Activated T-helper 2 cell treated with anti-CD3 and anti-CD28 coated beads, Interferon-gamma antibody, Interleukin-2, Interleukin-4, amounts not matched to agents 10 μg/mL and 5 μg/mL and 100 μg/mL, durations not matched to agents 14 hours and 24 hours and 36 hours (primary cell): ENCODE measurements around the gene MESD. TPM values are rescaled to one million over a fixed set of nuclear protein-coding genes. Genes with fewer than 3 reads are reported as not detected.
A peak's percentile ranks its signal among the peaks of the same experiment; 100 is the strongest.

ENCODE experiments used
- DNase-seq: peaks from one replicate; pipeline ENCODE4 v3.0.0; 2021; ENCODE audit warnings: low spot score
- H3K27ac Mint-ChIP-seq: one replicate; pipeline ENCODE4 v1.8.0; 2021; ENCODE audit warnings: mixed read lengths
- H3K27me3 Mint-ChIP-seq: one replicate; pipeline ENCODE4 v1.8.0; 2021; ENCODE audit warnings: low read depth, mixed read lengths
- H3K36me3 Mint-ChIP-seq: one replicate; pipeline ENCODE4 v1.8.0; 2021; ENCODE audit warnings: low read depth, mixed read lengths
- H3K4me1 Mint-ChIP-seq: one replicate; pipeline ENCODE4 v1.8.0; 2021; ENCODE audit warnings: low read depth, mixed read lengths
- H3K4me3 Mint-ChIP-seq: one replicate; pipeline ENCODE4 v1.8.0; 2021; ENCODE audit warnings: low read depth, mild to moderate bottlenecking, moderate library complexity, mixed read lengths
- H3K9me3 Mint-ChIP-seq: one replicate; pipeline ENCODE4 v1.8.0; 2021; ENCODE audit warnings: mixed read lengths
- intact Hi-C: fragments of 100-400 bp; cut with micrococcal nuclease; formaldehyde crosslinking; loops from one replicate; pipeline ENCODE4 v1.15.1; 2023
- total RNA-seq: library from RNA; stranded (reverse); gene quantifications from 2 replicates; pipeline ENCODE4 v1.2.3, GENCODE V29; 2022

The MESD gene
- total RNA-seq, 1 donor from 2014 or later: 28.6 TPM

DNA sequence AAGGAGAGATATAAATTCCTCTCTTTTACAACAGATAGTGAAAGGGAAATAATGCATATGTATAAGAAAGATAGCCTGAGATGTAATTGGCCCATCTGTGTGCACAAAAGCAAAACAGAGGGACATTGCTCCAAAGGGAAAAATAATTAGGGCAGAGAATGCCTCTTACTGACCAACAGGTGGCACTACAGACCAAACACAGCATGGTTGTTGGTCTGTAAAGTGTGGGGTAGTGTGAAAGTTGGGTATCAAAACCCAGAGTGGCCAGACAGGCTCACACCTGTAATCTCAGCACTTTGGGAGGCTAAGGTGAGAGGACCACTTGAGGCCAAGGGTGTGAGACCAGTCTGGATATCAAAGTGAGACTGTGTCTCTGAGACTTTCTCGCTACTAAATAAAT lies 6.6 kb upstream of the MESD start:
- intact Hi-C loops: loop anchor here (1.0 kb wide), 2 partner anchors 110 to 270 kb away; no protein-coding TSS in a partner anchor
- Mint-ChIP-seq H3K4me1 (peaks cover 37% of the 10 kb centered on the region), H3K27me3 (no peaks in the 10 kb centered on the region), H3K4me3 (no peak overlapping the region), H3K9me3 (no peaks in the 10 kb centered on the region), H3K36me3 (peaks cover 5% of the 10 kb centered on the region), H3K27ac (no peak overlapping the region)
- DNase-seq: no peak

DNA sequence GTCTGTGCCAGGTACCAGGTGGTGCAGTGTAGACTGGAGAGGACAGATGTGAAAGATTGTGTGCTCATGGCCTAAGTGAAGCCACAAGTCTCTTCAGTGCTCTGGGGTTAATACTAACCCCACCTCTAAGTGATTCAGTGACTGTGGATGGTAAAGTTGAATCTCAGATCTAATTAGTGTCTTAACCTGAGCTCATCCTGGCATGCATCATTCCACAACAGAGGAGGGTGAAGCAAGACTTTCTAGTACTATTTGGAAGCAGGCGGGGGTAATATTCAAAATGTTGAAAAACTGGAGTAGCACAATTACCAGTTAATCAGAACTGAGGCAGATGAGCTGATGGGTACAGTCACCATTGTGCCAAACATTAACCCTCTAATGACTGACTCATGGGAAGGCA lies 2.8 kb upstream of the MESD start:
- intact Hi-C loops: loop anchor here (5.0 kb wide), 1 partner anchor 1055 kb away; the partner anchor contains the start of gene MEX3B

DNA sequence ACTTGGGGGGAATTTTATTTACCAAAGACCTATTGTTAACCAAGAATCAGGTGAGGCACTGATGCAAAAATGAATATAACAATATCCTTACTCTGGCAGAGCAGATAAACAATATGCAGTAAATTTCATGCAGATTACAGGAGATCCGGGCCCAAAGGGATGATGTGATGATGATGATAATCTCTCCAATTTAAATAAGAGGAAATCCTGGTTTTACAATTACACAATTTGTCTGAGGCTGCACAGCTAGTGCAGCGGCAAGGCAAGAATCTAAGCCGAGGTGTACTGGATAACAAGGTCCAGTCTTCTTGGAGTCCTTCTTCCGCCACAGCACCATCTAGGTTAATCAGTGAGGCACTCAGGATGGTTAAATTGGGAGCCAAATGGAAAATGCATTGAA lies 2.4 kb upstream of the MESD start:
- DNase-seq: no peak
- intact Hi-C loops: loop anchor here (5.0 kb wide), 1 partner anchor 1055 kb away; the partner anchor contains the start of gene MEX3B
- Mint-ChIP-seq H3K27me3 (no peaks in the 10 kb centered on the region), H3K36me3 (peaks cover 17% of the 10 kb centered on the region), H3K4me3 (no peak overlapping the region), H3K9me3 (no peaks in the 10 kb centered on the region), H3K27ac (no peak overlapping the region), H3K4me1 (peaks cover 42% of the 10 kb centered on the region)

More for the DNA sequence above, 2.8 kb upstream of the MESD start:
- no peak overlapping the region for H3K27ac Mint-ChIP-seq
- H3K4me1 Mint-ChIP-seq: peaks cover 41% of the 10 kb centered on the region
- H3K27me3 Mint-ChIP-seq: no peaks in the 10 kb centered on the region
- H3K4me3 Mint-ChIP-seq: no peak overlapping the region
- H3K36me3 Mint-ChIP-seq: peaks cover 18% of the 10 kb centered on the region
- no peaks in the 10 kb centered on the region for H3K9me3 Mint-ChIP-seq
- no peak for DNase-seq

DNA sequence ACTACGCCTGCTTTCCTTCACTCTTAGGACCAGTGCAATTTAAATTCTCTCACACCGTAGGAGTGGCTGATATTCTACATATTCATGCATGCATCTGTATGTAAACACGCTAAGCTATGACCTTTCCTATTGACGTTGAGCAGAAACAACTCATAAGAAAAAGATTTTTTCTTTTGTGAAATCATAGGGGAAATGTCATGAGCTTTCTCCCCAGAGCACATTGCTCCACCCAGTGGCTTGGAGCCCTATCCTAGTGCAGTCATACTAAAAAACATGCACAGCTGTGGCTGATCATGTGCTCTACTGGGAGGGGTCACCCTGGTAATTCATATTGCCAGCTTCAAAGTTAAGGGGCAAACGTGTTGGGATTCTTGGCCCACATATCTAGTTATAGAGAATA lies 1.8 kb upstream of the MESD start:
- Mint-ChIP-seq H3K27ac (peak overlapping the region; percentile 54), H3K4me3 (peak overlapping the region; percentile 14), H3K36me3 (peaks cover 19% of the 10 kb centered on the region), H3K27me3 (no peaks in the 10 kb centered on the region), H3K4me1 (peaks cover 45% of the 10 kb centered on the region), H3K9me3 (no peaks in the 10 kb centered on the region)
- peak; percentile 34 for DNase-seq
- intact Hi-C loops: loop anchor here (1.0 to 5.0 kb wide), 2 partner anchors 8 to 1056 kb away; partner anchors contain the start of gene MEX3B

DNA sequence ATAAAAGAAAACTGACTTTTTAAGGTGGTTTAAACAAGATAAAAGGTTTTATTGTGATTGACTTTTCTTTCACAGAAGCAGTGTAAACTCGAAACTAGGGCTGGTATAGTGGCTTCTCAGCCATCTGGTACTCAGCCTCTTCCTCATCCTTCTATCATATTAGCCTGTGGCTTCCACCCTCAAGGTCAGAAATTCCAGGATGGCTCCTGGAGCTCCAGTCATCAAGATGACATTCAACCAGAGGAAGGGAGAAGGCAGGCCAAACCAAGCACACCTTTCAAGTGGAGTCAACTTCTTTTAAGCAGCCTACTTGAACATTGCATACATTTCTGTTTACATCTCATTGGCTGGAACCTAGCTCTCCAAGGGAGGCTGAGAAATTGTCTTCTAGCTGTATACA lies 1.3 kb upstream of the MESD start:
- intact Hi-C loops: loop anchor here (1.0 to 5.0 kb wide), 2 partner anchors 8 to 1056 kb away; partner anchors contain the start of gene MEX3B
- Mint-ChIP-seq H3K36me3 (peaks cover 22% of the 10 kb centered on the region), H3K4me3 (no peak overlapping the region), H3K4me1 (peaks cover 45% of the 10 kb centered on the region), H3K27me3 (no peaks in the 10 kb centered on the region), H3K9me3 (no peaks in the 10 kb centered on the region), H3K27ac (peak overlapping the region; percentile 54)
- DNase-seq: no peak

DNA sequence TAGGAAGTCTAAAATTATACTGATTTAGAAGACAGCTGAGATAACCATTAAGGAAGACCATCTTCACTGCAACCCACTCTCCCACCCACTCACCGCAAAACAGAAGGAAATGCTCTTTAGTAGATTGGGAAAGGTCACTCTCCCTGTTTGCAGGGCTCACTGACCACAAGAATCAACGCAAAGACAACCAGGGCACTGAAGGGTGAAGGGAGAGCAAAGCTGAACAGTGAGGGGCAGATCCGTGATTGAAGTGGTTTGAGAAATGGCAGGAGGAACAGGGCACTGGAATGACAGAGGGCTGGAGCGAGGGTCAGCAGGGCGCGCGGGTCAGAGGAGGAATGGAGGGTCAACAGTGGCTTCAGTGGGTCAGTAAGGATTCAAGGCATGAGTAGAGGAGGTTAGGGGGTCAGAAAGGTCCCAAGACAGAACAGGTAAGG lies 520 bp downstream of the MESD start:
- Mint-ChIP-seq H3K4me1 (peaks cover 54% of the 10 kb centered on the region), H3K9me3 (no peaks in the 10 kb centered on the region), H3K36me3 (peaks cover 29% of the 10 kb centered on the region), H3K27ac (peak overlapping the region; percentile 92), H3K4me3 (peak overlapping the region; percentile 97), H3K27me3 (no peaks in the 10 kb centered on the region)
- DNase-seq: no peak
- intact Hi-C loops: loop anchor here (5.0 kb wide), 2 partner anchors 33 to 292 kb away; partner anchors contain the start of gene ABHD17C

DNA sequence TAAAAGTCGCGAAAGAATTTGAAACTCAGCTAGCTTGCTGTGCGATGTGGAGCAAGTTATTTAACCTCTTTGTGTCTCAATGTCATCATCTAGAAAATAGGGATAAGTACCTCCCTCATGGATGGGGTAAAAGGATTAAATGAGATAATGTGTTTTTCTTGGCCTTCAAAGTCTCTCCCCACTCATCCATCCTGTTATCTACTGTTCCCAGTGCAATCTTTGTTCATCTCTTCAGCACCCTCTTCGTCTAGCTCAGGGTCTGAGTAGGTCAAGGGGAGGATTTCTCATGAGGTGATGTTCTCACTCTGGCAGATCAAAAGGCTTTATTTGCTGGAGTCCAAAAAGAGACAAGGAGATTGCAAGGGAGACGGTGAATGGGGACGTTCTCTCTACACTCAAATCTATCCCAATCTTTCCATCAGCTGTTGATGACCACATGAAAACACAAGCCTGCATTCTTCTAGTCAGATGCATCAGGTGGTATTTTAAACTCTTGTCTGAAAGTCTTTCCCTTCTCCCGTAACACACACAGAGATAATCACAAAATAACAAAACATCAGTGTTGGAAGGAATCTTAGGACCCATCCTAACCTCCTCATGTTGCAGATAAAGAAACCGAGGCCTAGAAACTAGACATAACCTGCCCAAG lies 1.3 kb downstream of the MESD start:
- Mint-ChIP-seq H3K4me3 (peak overlapping the region; percentile 97), H3K27me3 (no peaks in the 10 kb centered on the region), H3K4me1 (peaks cover 57% of the 10 kb centered on the region), H3K9me3 (no peaks in the 10 kb centered on the region), H3K36me3 (peaks cover 32% of the 10 kb centered on the region), H3K27ac (peak overlapping the region; percentile 92)
- DNase-seq: no peak
- intact Hi-C loops: loop anchor here (5.0 kb wide), 2 partner anchors 34 to 291 kb away; partner anchors contain the start of gene ABHD17C

DNA sequence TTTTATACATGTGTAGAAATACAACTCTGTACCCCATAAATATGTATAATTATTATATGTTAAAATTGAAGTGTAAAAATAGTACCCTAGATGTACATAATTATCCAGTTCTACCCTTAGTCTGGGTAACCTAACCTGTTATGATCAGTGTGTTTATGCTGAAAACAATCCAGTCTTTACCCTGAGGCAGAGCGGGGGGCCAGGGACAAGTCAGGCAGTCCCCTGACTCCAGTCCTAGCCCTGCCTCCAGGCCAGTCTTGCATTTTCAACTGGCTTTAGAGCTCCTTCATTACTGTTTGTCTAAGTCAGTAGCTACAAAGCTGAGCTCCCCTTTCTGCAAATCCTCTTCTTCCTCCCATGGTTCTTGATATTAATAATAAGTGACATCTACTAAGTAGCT lies 3.1 kb downstream of the MESD start:
- H3K9me3 Mint-ChIP-seq: no peaks in the 10 kb centered on the region
- H3K4me1 Mint-ChIP-seq: peaks cover 55% of the 10 kb centered on the region
- H3K27ac Mint-ChIP-seq: no peak overlapping the region
- no peak for DNase-seq
- H3K4me3 Mint-ChIP-seq: no peak overlapping the region
- intact Hi-C loops: loop anchor here (5.0 kb wide), 2 partner anchors 36 to 289 kb away; partner anchors contain the start of gene ABHD17C
- peaks cover 43% of the 10 kb centered on the region for H3K36me3 Mint-ChIP-seq
- H3K27me3 Mint-ChIP-seq: no peaks in the 10 kb centered on the region

DNA sequence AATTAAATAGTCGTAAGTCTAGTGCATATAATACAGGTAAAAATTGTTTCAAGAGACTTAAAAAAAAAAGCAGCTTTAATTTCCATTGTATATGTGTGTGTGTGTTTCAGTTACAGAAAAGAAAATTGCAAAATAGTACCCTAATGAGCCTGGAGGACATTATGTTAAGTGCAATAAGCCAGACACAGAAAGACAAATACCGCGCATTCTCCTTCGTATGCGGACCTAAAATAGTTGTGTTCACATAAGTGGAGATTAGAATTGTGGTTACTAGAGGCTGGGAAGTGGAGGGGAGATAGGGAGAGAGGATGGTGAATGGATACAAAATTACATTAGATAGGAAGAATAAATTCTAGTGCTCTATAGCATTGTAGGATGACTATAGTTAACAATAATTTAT lies 3.6 kb downstream of the MESD start:
- Mint-ChIP-seq H3K4me1 (peaks cover 50% of the 10 kb centered on the region), H3K36me3 (peaks cover 43% of the 10 kb centered on the region), H3K9me3 (no peaks in the 10 kb centered on the region), H3K27ac (no peak overlapping the region), H3K27me3 (no peaks in the 10 kb centered on the region), H3K4me3 (no peak overlapping the region)
- intact Hi-C loops: loop anchor here (5.0 kb wide), 2 partner anchors 36 to 289 kb away; partner anchors contain the start of gene ABHD17C
- no peak for DNase-seq

DNA sequence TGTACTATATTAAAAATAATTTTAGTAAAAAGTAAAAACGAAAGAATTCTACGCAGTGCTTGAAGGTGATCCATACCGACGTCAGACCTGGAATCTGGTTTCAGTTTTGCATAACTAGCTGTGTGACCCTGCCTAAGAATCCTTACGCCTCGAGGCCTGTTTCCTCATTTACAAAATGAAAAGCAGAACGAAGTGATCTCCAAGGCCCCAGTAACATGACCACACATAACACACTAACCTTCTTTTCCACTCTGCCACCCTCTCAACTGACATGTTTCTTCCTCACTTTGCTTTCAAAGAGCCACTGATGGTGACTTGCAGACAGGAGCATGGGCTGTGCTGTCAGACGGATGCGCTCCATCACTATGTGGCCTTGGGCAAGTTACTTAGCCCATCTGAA lies 4.8 kb downstream of the MESD start:
- intact Hi-C loops: loop anchor here (5.0 kb wide), 2 partner anchors 37 to 288 kb away; partner anchors contain the start of gene ABHD17C
- DNase-seq: no peak
- no peak overlapping the region for H3K4me3 Mint-ChIP-seq
- no peaks in the 10 kb centered on the region for H3K9me3 Mint-ChIP-seq
- H3K4me1 Mint-ChIP-seq: peaks cover 45% of the 10 kb centered on the region
- no peaks in the 10 kb centered on the region for H3K27me3 Mint-ChIP-seq
- H3K27ac Mint-ChIP-seq: peak overlapping the region; percentile 29
- H3K36me3 Mint-ChIP-seq: peaks cover 52% of the 10 kb centered on the region

DNA sequence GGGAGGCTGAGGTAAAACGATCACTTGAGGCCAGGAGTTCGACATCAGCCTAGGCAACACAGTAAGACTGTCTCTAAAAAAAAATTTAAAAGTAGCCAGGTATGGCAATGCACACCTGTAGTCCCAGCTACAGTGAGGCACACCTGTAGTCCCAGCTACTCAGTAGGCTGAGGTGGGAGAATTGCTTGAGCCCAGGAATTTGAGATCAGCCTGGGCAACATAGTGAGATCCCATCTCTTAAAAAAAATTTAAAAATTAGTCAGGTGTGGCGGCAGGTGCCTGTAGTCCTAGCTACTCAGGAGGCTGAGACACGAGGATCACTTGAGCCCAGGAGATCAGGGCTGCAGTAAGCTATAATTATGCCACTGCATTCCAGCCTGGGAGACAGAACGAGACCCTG lies 6.8 kb downstream of the MESD start:
- Mint-ChIP-seq H3K4me1 (peaks cover 47% of the 10 kb centered on the region), H3K4me3 (no peak overlapping the region), H3K9me3 (no peaks in the 10 kb centered on the region), H3K27ac (no peak overlapping the region), H3K36me3 (peaks cover 56% of the 10 kb centered on the region), H3K27me3 (no peaks in the 10 kb centered on the region)
- intact Hi-C loops: no loop called here
- DNase-seq: no peak

DNA sequence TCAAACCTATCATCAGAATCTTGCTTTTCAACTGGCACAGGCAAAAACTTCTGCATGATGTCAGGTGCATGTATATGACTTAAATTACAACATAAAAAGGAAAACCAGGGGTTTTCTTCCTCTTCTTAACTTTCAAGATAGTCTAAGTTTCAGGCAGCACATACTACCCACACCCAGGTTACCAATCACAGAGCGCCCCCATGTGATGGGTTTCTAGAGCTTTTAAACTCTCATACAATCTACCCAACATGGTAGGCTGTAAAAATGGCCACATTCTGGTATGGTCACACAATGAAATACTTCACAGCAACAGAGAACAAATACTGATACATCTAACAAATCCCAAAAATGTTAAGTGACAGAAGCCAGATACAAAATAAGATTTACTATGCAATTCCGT lies 7.4 kb downstream of the MESD start:
- H3K4me1 Mint-ChIP-seq: peaks cover 52% of the 10 kb centered on the region
- H3K27ac Mint-ChIP-seq: peak overlapping the region; percentile 48
- H3K27me3 Mint-ChIP-seq: no peaks in the 10 kb centered on the region
- no peak overlapping the region for H3K4me3 Mint-ChIP-seq
- peaks cover 61% of the 10 kb centered on the region for H3K36me3 Mint-ChIP-seq
- intact Hi-C loops: no loop called here
- no peaks in the 10 kb centered on the region for H3K9me3 Mint-ChIP-seq
- DNase-seq: no peak

DNA sequence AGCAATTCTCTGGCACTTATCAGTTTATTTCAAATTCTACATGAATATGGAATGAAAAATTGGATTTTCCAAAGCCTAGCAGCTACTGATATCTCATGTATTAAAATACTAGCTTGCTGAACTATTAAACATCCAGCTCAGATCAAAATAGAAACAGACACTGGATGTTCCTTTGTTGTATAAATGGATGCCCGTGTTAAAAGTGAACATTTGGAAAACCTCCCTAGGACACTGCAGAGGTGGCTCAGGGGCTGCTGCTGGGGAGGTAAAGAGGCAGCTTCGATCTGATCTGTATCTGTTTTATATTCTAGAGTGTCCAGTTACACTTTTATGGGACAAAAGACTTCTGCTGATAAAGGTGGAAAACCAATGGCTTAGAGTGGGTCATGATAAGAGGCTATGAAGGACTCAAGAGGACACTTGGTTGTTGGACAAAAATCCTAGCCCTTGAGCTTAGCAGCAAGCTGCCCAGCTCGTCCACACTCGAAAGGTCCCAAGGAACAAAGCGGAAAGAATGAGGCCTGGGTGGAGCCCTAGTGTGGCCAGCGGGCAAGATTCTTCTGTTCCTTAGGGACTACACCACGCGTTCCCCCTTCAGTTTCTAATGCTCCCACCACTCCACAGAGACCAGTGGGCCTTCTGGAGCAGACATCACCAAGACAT lies 9.9 kb downstream of the MESD start:
- Mint-ChIP-seq H3K9me3 (no peaks in the 10 kb centered on the region), H3K36me3 (peaks cover 61% of the 10 kb centered on the region), H3K4me1 (peaks cover 51% of the 10 kb centered on the region), H3K27me3 (no peaks in the 10 kb centered on the region), H3K27ac (peak overlapping the region; percentile 21), H3K4me3 (no peak overlapping the region)
- intact Hi-C loops: loop anchor here (5.0 kb wide), 1 partner anchor 128 kb away; no protein-coding TSS in a partner anchor
- DNase-seq: no peak
